Thoracic aorta (tissue), 2 donors: ENCODE data around the gene KIT. TPM values are rescaled to one million over a fixed set of nuclear protein-coding genes. Genes with fewer than 3 reads are reported as not detected.

Experiments used
- ATAC-seq: fragments of 150-250 bp; one replicate; pipeline ENCODE4 v1.8.0; 2017; ENCODE audit warnings: low read depth; ENCODE audit not compliant: insufficient number of reproducible peaks, low FRiP score
- DNase-seq: peaks from one replicate; pipeline ENCODE4 v3.0.0-alpha.2; 2020; ENCODE audit warnings: low spot score
- H3K27ac ChIP-seq, 2 donors: fragments of 200-600 bp; sonication (generic); 1 replicate in 1 of 2; 2 replicates in 1 of 2; pipeline ENCODE4 v1.5.1; 2016; ENCODE audit warnings: mild to moderate bottlenecking in 2 of 2, moderate library complexity in 2 of 2
- H3K27me3 ChIP-seq: fragments of 200-600 bp; sonication (generic); replicated peaks from 2 replicates; pipeline ENCODE4 v1.6.0; 2016; ENCODE audit warnings: mild to moderate bottlenecking; ENCODE audit not compliant: insufficient read depth
- H3K36me3 ChIP-seq: fragments of 200-600 bp; sonication (generic); one replicate; pipeline ENCODE4 v1.5.1; 2016
- H3K4me1 ChIP-seq, 2 donors: fragments of 200-600 bp; sonication (generic); 1 replicate in 1 of 2; 2 replicates in 1 of 2; pipeline versions ENCODE4 v1.5.1 to v1.6.0; 2016; ENCODE audit warnings: low read depth in 2 of 2, mild to moderate bottlenecking in 1 of 2; ENCODE audit not compliant: control insufficient read depth in 1 of 2
- H3K4me3 ChIP-seq: fragments of 200-600 bp; sonication (generic); 2 replicates; pipeline ENCODE4 v1.5.1; 2016; ENCODE audit warnings: mild to moderate bottlenecking
- H3K9me3 ChIP-seq: fragments of 200-600 bp; sonication (generic); 2 replicates; pipeline ENCODE4 v1.5.1; 2016
- CTCF ChIP-seq: fragments of 200-600 bp; sonication (generic); IDR thresholded peaks from one replicate; pipeline ENCODE4 v1.5.1; 2019; ENCODE audit warnings: antibody characterized with exemption
- total RNA-seq, 2 donors: library from RNA; depleted of rRNA; stranded (reverse); fragments of >200 nt; gene quantifications; one replicate each; pipeline versions ENCODE4 v1.1.0 to v1.2.3, GENCODE V29; 2016

Gene KIT
- total RNA-seq, 2 donors from 2014 or later = 17.6 to 33.8 TPM

- Histone ChIP-seq H3K4me3 (no peak overlapping the region), H3K27ac (no peak overlapping the region), H3K4me1 (no peaks in the 10 kb centered on the region), H3K9me3 (no peaks in the 10 kb centered on the region), H3K27me3 (no peaks in the 10 kb centered on the region), H3K36me3 (no peaks in the 10 kb centered on the region)
- ATAC-seq (no peak), DNase-seq (no peak)
- no peak for TF ChIP-seq CTCF
Measured at GRCh38 chr4:54728368-54728767, 70.6 kb downstream of the KIT start.

GRCh38 chr4:54729256-54729655 is 71.5 kb downstream of the KIT start:
- Histone ChIP-seq H3K4me1 (no peaks in the 10 kb centered on the region), H3K9me3 (no peaks in the 10 kb centered on the region), H3K27me3 (no peaks in the 10 kb centered on the region), H3K4me3 (no peak overlapping the region), H3K36me3 (no peaks in the 10 kb centered on the region), H3K27ac (no peak overlapping the region)
- TF ChIP-seq CTCF = no peak
- DNase-seq (no peak), ATAC-seq (no peak)

GRCh38 chr4:54730581-54730980 is 72.8 kb downstream of the KIT start:
- Histone ChIP-seq H3K4me1 (no peaks in the 10 kb centered on the region), H3K27ac (no peak overlapping the region), H3K36me3 (no peaks in the 10 kb centered on the region), H3K9me3 (no peaks in the 10 kb centered on the region), H3K4me3 (no peak overlapping the region), H3K27me3 (no peaks in the 10 kb centered on the region)
- ATAC-seq (no peak), DNase-seq (no peak)
- TF ChIP-seq CTCF = no peak

GRCh38 chr4:54731552-54731951 is 73.8 kb downstream of the KIT start:
- ATAC-seq = no peak
- H3K4me3 ChIP-seq = no peak overlapping the region
- no peaks in the 10 kb centered on the region for H3K36me3 ChIP-seq
- no peaks in the 10 kb centered on the region for H3K4me1 ChIP-seq
- TF ChIP-seq CTCF = no peak
- no peaks in the 10 kb centered on the region for H3K27me3 ChIP-seq
- no peak for DNase-seq
- H3K27ac ChIP-seq = no peak overlapping the region
- no peaks in the 10 kb centered on the region for H3K9me3 ChIP-seq

GRCh38 chr4:54731976-54732375 is 74.2 kb downstream of the KIT start:
- Histone ChIP-seq H3K36me3 (no peaks in the 10 kb centered on the region), H3K4me1 (no peaks in the 10 kb centered on the region), H3K9me3 (no peaks in the 10 kb centered on the region), H3K27me3 (no peaks in the 10 kb centered on the region), H3K27ac (no peak overlapping the region), H3K4me3 (no peak overlapping the region)
- no peak for TF ChIP-seq CTCF
- ATAC-seq (no peak), DNase-seq (no peak)
